ENCODE results near the gene TIMM29. TPM values are rescaled to one million over a fixed set of nuclear protein-coding genes. Genes with fewer than 3 reads are reported as not detected.
A peak's percentile ranks its signal among the peaks of the same experiment; 100 is the strongest.
"Not testable (repeated sequence)": the region's sequence is repeated elsewhere in the genome, so short reads cannot be mapped to it uniquely, and the experiment has no call there.

The TIMM29 gene
- polyA plus RNA-seq, 1 donor: 19.0 TPM

DNA sequence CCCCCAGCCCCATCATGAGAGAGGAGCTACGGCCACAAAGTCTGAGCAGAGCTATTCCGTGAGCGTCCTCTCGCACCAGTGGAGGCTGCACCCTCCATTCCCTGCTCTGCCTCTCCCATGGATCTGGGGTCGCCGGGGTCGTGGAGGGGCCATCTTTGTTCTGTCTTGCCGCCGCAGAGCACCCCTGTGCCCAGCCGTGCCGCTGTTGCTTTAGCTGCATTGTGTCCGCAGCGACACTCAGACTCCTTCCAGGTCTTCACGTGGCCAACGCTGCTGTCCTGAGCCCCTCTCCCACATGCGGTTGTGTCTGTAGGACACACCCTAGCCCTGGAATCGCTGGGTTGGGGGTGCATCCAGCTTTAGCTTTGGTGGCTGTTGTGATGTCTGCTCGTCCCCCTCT, 16.0 kb upstream of the TIMM29 start:
- DNase-seq: no peak

DNA sequence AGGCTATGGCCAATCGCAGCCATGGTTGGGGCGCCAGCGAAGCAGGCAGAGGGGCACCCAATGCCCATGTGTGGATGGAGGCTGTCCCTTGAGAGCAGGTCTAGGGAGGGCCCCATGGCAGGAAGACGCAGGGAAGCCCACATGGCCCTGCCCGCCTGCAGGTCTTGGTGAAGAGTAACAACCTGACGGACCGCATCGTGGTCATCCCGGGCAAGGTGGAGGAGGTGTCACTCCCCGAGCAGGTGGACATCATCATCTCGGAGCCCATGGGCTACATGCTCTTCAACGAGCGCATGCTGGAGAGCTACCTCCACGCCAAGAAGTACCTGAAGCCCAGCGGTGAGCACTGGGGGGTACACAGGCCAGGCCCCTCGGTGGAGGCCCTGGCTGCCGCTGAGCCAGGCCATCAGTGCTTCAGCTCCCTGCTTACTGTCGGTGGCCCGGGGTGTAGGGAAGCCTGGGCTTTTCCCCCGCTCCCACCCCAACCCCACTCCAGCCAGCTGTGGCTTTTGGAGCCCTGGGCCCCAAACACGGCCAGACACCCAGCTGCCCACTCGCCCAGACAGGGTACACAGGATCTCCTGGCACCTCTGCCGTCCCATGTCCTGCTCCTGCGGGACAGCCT, 14.8 kb upstream of the TIMM29 start:
- DNase-seq: no peak

DNA sequence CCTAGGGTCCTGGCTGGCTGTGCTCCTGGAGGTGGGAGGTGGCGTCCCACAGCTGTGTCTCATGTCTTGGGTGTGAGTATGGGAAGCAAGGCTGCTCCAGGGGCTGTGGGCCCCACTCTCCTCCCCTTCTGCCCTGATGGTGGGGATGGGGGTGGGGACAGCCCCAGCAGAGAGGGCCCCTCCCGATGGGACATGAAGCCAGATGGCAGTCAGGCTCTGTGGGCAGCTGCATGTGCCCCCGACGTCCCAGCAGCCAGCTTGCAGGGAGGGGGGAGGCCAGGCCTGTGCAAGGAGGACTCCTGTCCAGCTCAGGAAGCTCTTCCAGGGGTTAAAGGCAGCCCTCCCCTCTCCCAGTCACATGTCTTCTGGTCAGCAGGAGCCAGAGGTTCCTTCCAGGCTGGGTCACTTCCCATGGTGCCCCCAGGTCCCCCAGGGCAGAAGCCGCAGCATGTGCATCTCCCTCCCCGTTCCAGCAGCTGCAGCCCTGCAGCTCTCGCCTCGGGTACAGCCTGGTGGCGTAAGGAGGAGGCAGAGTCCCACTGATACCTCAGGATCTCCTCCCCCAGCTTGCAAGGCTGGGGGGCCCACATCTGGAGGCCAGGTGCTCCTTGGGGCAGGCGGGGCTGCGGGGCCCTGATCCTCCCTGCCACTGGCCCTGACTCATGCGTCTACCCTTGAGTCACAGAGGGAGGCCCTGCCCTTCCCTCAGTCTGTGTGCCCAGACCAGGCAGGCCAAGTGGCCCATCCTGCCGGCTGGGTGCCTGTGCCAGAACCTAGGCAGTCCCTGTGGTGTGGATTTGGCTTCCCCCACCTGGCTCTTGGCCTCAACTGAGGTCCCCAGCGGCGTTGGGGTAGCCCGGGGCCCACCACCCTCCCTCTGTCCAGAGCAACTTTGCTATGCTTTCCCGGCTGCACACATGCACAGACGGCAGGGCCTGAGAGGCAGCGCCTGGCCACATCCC, 13.2 kb upstream of the TIMM29 start:
- peak; percentile 43 for DNase-seq

DNA sequence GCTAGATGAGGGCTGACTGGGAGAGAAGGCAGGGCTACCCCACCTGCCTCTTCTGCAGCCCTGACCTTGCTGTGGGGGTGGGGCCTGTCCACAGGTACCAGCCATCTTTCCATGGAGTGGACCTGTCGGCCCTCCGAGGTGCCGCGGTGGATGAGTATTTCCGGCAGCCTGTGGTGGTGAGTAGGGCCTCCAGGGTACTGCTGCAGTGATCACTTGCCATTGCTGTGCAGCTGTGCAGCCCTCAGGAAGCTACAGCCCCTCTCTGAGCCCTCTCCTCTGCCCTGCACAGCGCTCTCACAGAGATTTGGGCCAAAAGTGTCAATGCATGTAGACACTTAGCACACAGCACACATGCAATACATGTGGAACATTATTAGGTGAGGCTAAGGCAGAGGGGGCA, 12.0 kb upstream of the TIMM29 start:
- no peak for DNase-seq

DNA sequence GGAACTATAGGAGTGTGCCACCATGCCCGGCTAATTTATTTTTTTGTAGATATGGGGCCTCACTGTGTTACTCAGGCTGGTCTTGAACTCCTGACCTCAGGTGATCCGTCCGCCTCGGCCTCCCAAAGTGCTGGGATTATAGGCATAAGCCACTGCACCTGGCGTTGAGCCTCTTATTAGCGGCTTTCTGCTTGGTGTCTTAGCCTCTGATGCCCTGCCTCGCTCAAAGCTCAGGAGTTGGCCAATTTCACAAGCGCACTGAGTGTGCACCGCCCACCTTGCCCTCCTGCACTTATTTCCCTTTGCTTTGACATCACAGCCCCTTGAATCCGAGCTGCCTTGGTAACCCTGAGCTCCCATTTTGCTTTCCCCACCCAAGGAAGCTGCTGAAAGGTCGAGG, 10.3 kb upstream of the TIMM29 start:
- DNase-seq: no peak

DNA sequence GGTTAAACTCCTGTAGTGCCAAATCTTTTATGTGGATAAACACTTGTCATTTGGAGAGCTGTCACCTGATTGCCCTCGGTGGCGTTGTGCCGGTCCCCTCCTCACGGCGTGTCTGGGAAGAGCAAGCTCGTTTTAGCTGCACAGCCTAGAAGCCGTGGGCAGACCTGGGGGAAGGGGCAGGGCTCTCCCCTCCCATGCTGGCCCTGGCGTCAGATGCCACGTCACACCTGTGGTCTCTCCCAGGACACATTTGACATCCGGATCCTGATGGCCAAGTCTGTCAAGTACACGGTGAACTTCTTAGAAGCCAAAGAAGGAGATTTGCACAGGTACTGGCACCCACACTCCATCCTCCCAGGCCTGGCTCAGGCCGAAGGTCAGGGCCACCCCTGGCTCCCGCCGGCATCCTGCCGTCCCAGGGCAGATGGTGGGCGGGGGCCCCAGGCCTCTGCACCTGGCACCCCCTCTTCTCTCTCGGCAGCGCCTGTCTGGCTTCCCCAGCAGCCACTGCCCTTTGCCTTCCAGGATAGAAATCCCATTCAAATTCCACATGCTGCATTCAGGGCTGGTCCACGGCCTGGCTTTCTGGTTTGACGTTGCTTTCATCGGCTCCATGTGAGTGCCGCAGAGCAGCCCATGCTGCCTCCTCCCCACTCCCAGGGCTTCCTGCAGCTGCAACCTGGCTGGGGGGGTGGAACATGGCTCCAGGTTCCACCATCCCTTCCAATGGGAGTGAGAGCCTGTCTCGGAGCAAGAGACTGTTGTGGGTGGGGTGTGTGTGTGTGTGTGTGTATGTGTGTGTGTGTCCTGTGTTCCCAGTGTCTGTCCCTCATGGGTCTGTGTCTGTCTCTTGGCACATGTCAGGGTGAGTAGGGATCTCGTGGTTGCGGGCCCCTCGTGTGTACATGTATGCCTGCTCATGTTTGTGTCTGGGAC, 9.0 kb upstream of the TIMM29 start:
- DNase-seq: no peak

DNA sequence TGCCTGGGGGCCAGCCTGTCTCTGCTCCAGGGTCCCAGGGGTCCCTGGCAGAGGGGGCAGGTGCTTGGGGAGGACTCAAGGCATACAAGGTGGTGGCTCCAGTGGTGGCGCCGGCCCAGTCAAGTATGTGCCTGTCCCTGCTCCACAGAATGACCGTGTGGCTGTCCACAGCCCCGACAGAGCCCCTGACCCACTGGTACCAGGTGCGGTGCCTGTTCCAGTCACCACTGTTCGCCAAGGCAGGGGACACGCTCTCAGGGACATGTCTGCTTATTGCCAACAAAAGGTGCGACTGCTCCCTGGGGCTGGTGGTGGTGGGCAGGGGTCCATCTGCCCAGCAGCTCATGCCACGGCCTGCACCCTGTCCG, 8.3 kb upstream of the TIMM29 start:
- no peak for DNase-seq

DNA sequence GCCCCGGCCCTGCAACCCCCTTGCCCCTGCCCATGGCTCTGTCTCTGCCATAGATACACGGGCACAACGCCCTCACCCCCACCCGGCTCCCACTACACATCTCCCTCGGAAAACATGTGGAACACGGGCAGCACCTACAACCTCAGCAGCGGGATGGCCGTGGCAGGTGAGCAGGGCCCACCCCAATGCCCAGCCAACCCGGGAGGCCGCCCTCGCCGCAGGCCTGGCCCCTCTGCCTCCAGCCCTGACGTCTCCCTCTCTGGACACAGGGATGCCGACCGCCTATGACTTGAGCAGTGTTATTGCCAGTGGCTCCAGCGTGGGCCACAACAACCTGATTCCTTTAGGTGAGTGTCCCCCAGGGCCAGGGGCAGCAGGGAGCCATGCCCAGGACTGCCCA, 7.8 kb upstream of the TIMM29 start:
- no peak for DNase-seq

DNA sequence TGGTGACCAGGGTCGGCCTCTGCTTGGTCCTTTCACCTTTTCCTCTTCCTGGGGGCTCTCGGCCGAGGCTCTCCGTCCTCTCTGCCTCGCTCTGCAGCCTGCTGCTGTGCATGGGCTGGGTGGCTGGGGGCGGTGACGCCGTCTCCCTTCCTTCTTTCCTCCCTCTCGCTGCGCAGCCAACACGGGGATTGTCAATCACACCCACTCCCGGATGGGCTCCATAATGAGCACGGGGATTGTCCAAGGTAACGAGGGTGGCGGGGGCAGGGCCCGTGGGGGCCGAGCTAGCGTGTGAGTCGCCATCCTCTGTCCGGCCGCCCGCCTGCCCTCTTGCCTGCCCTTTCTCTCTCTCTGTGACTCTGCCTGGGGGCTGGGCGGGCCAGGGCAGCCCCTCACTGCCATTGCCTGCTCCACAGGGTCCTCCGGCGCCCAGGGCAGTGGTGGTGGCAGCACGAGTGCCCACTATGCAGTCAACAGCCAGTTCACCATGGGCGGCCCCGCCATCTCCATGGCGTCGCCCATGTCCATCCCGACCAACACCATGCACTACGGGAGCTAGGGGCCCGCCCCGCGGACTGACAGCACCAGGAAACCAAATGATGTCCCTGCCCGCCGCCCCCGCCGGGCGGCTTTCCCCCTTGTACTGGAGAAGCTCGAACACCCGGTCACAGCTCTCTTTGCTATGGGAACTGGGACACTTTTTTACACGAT, 7.3 kb upstream of the TIMM29 start:
- DNase-seq: no peak

DNA sequence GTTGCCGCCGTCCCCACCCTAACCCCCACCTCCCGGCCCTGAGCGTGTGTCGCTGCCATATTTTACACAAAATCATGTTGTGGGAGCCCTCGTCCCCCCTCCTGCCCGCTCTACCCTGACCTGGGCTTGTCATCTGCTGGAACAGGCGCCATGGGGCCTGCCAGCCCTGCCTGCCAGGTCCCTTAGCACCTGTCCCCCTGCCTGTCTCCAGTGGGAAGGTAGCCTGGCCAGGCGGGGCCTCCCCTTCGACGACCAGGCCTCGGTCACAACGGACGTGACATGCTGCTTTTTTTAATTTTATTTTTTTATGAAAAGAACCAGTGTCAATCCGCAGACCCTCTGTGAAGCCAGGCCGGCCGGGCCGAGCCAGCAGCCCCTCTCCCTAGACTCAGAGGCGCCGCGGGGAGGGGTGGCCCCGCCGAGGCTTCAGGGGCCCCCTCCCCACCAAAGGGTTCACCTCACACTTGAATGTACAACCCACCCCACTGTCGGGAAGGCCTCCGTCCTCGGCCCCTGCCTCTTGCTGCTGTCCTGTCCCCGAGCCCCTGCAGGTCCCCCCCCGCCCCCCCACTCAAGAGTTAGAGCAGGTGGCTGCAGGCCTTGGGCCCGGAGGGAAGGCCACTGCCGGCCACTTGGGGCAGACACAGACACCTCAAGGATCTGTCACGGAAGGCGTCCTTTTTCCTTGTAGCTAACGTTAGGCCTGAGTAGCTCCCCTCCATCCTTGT, 6.5 kb upstream of the TIMM29 start:
- DNase-seq: no peak

DNA sequence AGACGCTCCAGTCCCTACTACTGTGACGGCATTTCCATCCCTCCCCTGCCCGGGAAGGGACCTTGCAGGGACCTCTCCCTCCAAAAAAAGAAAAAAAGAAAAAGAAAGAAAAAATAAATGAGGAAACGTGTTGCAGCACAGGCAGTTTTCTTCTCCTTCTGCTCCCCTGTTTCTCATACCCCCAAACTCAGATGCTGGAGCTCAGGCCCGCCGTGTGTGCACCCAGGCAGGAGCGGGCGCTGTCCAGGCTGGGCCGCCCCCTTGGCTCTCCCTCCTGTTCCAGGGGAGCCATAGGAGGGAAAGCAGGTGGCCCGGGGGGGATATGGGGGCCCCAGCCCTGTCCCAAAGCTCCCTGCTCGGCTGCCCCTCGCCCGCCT, 6.0 kb upstream of the TIMM29 start:
- DNase-seq: no peak

DNA sequence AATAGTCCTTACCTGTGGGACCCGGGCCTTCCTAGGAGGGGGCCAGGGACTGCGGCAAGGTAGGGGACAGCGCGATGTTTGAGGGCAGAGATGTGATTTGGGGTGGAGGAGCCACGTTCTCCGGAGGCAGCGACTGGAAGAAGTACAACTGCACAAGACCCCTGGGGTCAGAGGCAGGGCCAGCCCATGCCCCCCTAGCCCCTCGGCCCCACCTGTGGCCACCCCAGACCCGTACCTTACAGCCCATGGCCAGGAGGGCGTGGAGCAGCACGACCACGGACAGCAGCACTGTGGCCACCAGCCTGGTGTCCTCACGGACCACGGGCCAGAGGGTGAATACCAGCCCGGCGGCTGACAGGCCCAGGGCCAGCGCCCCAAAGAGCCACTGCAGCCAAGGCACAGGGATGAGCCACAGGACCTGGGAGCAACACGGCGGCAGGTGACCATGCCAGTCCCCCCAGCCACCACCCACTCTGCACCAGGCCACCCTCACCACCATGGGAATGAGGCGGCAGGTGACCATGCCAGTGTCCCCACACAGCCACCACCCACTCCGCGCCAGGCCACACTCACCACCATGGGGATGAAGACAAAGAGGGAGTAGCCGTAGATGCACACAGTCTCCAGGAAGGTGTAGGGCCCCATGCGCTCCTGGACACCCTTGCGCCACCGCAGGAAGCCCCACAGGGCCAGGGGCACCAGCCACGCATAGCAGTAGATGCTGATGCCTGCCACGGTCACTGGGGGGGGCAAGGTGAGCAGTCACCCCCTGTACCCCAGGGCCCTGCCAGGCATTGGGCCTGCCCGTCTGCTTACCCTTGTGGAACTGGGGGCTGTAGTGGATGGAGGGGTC, 5.1 kb upstream of the TIMM29 start:
- no peak for DNase-seq

DNA sequence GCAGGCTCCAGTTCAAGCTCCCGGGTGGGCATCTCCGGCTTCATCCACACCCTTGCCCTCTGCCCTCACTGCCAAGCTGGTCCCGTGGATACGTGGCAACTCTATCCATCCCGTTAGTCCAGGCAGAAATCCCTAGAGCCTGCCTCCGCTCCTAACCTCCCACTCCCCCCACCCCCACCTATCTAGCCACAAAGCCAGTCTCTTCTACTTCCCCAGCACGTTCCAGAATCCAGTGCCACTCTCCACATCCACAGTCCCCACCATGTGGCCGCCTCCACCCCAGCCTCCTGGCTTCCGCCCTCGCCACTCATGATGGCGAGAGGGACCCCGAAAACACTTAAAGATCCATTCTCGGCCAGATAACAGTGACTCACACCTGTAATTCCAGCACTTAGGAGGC, 4.0 kb upstream of the TIMM29 start:
- DNase-seq: no peak

DNA sequence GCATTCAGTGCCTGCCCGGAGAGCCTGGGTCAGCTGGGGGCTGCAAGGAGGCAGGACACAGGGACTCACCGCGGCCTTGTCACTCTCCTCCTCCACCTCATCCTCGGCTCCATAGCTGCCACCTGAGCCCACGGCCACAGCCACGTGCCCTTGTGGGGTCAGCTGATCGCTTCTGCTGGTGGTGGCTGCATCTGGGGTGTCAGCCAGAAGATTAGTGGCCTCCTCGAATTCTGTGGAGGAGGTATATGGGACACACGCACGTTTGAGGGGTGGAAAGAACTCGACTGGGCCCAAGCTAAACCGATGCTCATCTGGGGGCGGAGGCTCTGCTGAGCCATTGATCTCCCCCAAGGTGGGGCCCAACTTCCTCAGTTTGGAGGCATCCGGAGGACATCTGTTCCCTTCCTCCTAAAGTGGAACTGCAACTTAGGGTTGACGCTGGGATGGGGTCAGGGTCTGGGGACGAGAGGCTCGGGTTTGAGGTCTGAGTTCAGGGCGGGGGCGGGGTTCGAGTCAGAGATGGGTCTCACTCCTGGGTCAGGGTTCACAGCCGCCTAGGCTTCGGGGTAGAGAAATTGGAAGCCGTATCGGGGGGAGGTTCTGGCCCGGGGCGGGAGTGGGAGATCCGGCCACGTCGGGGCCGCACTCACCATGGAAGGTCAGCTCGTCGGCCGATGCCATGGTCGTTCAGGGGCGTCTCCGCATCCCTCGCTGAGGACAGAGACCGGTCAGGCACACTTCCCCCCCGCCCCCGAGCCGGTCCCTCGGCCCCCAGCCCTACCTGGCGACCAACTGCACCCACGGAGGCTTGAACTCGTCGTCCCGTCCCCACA, 665 bp upstream of the TIMM29 start:
- DNase-seq: no peak

DNA sequence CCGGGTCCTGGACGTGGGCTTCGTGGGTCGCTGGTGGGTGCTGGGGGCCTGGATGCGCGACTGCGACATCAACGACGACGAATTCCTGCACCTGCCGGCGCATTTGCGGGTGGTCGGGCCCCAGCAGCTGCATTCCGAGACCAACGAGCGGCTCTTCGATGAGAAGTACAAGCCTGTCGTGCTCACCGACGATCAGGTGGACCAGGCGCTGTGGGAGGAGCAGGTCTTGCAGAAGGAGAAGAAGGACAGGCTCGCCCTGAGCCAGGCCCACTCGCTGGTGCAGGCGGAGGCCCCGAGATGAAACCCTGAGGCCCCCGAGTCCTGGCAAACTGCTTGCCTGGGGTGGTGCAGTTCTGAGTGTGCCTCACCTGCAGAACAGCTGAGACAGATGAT, 787 bp downstream of the TIMM29 start:
- no peak for DNase-seq

DNA sequence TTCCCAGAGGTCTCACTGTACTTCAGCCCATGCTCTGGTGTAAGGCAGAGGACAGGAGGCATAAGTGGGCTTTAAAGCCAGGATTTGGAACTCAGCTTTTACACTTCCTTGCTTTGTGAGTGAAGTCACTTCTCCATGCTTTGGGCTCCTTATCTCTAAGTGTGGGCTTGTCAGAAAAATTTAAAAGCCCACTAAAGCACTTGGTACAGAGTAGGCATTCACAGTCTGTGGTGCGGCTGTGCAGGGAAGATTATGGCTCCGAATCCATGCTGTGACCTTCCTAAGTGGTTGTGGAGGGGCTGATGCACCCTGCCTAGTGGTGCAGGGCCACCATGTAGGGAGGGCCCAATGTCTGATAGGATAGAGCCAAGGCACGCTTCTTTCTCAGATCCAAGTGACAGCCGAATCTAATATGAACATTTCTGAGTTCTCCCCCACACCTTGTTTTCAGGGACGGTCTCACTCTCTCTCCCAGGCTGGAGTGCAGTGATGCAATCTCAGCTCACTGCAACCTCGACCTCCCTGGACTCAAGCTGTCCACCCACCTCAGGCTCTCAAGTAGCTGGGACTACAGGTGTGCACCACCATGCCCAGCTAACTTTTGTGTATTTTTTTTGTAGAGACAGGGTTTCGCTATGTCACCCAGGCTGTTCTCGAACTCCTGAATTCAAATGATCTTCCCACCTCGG, 6.9 kb downstream of the TIMM29 start:
- no peak for DNase-seq

DNA sequence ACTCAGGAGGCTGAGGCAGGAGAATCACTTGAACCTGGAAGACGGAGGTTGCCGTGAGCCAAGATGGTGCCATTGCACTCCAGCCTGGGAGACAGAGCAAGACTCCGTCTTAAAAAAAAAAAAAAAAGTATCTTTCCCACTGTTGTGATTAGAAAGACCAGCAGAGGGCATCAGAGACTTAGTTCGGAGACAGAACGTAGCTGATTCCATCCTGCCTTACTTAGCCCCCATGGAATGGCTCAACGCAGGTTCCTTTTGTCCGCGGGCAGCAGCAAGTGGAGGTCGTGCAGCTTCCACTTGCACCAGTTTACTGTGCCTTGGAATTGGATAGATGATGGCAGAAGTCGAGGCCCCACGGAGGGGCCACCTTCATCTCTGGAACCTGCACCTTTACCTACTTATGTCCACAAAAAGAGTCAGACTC, 8.1 kb downstream of the TIMM29 start:
- peak; percentile 71 for DNase-seq

DNA sequence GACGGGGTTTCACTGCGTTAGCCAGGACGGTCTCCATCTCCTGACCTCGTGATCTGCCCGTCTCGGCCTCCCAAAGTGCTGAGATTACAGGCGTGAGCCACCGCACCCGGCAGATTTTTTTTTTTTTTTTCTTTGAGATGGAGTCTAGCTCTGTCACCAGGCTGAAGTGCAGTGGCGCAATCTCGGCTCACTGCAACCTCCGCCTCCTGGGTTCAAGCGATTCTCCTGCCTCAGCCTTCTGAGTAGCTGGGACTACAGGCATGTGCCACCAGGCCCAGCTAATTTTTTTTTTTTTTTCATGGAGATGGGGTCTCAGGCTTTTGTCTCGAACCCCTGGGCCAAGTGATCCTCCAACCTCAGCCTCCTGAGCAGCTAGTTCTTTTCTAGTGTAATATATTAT, 13.0 kb downstream of the TIMM29 start:
- not testable (repeated sequence) for DNase-seq

DNA sequence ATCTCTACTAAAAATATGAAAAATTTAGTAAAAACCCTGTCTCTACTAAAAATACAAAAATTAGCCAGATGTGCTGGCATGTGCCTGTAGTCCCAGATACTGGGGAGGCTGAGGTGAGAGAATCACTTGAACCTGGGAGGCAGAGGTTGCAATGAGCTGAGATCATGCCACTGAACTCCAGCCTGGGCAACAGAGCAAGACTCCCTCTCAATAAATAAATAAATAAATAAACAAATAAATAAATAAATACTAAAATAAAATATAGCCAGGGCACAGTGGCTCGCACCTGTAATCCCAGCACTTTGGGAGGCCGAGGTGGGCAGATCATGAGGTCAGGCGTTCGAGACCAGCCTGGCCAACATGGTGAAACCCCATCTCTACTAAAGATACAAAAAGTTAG, 14.8 kb downstream of the TIMM29 start:
- DNase-seq: not testable (repeated sequence)
